GM19452 (cell line): ENCODE data around the gene ANGPT4.

ENCODE experiments used
- ATAC-seq: cut with Tn5 transposase; IDR thresholded peaks from one replicate; pipeline ENCODE4 v1.9.1; 2021; ENCODE audit not compliant: unreplicated experiment

Gene ANGPT4

DNA sequence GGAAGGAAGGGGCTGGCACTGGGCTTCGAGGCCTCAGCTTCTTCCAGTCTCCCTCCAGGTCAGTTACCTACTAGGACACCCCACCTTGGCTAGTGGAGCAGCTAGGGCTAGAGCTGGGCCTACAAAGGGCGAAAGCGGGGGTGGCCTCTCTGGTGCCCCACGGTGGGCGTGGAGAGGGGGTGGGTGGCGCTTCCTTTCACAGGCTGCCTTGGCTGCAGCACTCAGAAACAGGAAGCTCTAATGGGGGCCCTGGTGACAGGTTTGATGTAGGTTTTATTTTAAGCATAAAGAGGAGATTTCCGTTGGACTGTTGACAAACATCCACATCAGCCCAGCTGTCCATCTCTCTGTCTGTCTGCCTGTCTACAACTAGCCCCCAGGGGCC lies 69.2 kb downstream of the ANGPT4 start:
- ATAC-seq, result no peak

GRCh38 chr20:845941-846893 lies 69.9 kb downstream of the ANGPT4 start:
- no peak for ATAC-seq

- ATAC-seq, result no peak
Observed at GRCh38 chr20:845226-845868, 70.8 kb downstream of the ANGPT4 start.

- ATAC-seq, result peak; percentile 94
Observed at GRCh38 chr20:844473-845225, 71.5 kb downstream of the ANGPT4 start.

GRCh38 chr20:843912-844311 lies 72.2 kb downstream of the ANGPT4 start:
- no peak for ATAC-seq

GRCh38 chr20:842547-842940 lies 73.6 kb downstream of the ANGPT4 start:
- no peak for ATAC-seq

- ATAC-seq, result no peak
Observed at GRCh38 chr20:841568-842546, 74.3 kb downstream of the ANGPT4 start.

- ATAC-seq, result no peak
Observed at GRCh38 chr20:840858-841567, 75.1 kb downstream of the ANGPT4 start.

- no peak for ATAC-seq
Observed at GRCh38 chr20:840503-840857, 75.7 kb downstream of the ANGPT4 start.

GRCh38 chr20:839626-840025 lies 76.5 kb downstream of the ANGPT4 start:
- ATAC-seq, result no peak

- no peak for ATAC-seq
Observed at GRCh38 chr20:839015-839414, 77.1 kb downstream of the ANGPT4 start.

DNA sequence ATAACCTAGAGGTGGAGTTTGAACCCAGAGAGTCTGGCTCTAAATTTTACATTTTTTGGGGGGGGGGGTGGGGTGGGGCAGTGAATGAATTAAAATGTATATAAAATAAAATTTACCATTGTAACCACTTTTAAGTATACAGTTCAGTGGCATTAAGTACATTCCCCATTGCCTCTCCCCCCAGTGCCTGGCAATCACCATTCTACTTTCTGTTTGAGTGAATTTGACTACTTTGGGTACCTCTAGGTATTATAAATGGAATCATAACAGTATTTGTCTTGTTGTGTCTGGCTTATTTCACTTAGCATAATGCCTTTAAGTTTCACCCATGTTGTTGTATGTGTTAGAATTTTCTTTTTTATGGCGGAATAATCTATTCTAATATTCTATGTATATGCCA lies 79.9 kb downstream of the ANGPT4 start:
- no peak for ATAC-seq

GRCh38 chr20:835608-836045 lies 80.5 kb downstream of the ANGPT4 start:
- no peak for ATAC-seq

- peak; percentile 2 for ATAC-seq
Observed at GRCh38 chr20:834151-834746, 81.9 kb downstream of the ANGPT4 start.

- ATAC-seq, result peak; percentile 98
Observed at GRCh38 chr20:833450-834150, 82.5 kb downstream of the ANGPT4 start, which contains the start of gene FAM110A. Gene FAM110A (plus strand): TSS chr20:833715. CDS start chr20:844805, 11,090 bp downstream.

GRCh38 chr20:833121-833449 lies 83.0 kb downstream of the ANGPT4 start:
- no peak for ATAC-seq

DNA sequence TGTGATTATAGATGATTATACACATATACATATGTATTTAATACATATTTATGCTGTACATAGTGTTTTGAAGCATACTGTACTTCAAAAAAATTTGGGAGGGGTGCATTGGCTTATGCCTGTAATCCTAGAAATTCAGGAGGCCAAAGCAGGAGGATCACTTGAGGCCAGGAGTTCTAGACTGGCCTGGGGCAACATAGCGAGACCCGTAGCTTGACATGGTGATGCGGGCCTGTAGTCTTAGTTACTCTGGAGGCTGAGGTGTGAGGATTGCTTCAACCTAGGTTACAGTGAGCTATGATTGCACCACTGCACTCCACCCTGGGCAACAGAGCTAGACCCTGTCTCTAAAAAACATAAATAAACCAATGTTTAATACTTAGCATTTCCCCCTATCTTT lies 84.2 kb downstream of the ANGPT4 start:
- ATAC-seq, result no peak

DNA sequence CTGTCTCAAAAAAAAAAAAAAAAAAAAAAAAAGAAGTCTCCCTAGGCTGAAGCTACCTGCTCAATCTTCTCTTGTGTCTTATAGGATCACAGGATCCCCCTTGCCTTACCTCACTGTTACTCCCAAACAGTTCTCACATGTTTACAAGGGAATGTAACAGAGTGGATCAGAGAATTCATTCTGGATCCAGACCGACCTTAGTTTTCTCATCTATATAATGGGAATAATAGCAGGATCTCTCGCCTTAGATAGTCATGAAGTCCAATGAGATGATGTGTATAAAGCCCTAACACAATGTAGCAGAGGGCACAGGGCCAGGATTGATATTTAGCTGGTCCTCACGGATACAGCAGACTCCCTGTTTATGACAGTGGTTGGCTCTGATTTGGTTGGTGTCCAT lies 84.9 kb downstream of the ANGPT4 start:
- ATAC-seq, result no peak

DNA sequence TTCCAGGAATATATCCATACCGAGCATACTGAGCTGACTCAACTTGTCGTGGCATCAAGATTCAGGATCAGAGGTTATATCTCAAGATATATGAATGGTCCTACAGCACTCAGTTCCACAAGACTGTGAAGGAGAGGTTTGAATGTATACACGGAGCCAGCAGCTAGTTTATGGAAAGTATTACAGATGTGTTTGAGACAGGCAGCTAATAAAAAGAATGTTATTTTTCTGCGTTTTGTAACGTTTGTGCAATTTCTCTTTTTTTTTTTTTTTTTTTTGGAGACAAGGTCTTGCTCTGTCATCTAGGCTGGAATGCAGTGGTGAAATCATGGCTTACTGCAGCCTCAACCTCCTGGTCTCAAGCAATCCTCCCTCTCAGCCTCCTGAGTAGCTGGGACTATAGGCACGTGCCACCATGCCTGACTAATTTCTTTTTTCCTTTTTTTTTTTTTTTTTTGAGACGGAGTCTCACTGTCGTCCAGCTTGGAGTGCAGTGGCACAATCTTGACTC lies 86.1 kb downstream of the ANGPT4 start:
- no peak for ATAC-seq
